ENCODE data around the gene BLZF1.

DNA sequence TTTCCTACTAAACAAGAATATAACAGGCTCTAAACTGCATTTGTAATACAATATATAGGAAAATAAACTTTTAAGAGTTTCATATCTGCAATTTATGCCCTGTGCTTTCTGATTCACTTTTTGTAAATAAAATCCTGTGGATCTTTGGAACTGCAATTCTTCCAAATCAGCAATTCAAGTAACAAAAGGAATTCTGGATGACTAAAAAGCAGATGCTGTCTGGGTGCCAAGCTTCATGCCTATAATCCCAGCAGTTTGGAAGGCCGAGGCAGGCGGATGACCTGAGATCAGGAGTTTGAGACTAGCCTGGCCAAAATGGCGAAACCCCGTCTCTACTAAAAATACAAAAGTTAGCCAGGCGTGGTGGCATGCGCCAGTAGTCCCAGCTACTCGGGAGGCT is 6.7 kb upstream of the BLZF1 start:
- TF ChIP-seq GATA2 (IDR thresholded peaks at IDR 0.05; ENCODE audit: low read depth, low read length) (no peak), GATA3 (IDR thresholded peaks at IDR 0.05; ENCODE audit: low read depth, low read length) (no peak)
